Measurements from ENCODE around the gene PPP2R5C. TPM values are rescaled to one million over a fixed set of nuclear protein-coding genes. Genes with fewer than 3 reads are reported as not detected.

PPP2R5C gene
- total and polyA plus RNA-seq, 2 of the 8 experiments (the other 6 are each of a cell fraction or from before 2014, with no cell fraction given): 49.6 to 95.9 TPM

DNA sequence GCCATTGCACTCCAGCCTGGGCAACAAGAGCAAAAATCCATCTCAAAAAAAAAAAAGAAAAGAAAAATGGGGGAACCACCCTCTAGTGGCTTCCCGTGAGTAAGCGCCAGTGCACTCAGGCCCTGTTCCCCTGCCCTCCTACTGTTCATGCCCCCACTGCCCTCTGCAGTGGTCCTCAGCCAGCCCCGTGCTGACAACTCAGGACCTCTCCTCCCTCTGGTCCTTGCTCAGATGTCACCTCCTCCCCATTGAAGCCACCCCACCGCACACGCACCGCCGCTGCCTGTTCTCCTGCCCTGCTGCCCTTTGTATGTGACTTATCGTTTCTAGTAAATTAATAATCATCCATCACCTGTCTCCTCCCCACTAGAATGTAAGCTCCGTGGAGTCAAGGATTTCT, 144.1 kb downstream of the PPP2R5C start:
- Histone ChIP-seq H3K18ac (ENCODE audit: extremely low read depth, low read length) (no peak overlapping the region), H3K79me2 (ENCODE audit: control insufficient read depth in 1 of 2, insufficient read depth in 2 of 2, low read length in 2 of 2) (no peaks in the 10 kb centered on the region), H2BK12ac (ENCODE audit: low read depth, low read length) (no peak overlapping the region), H3K4ac (replicated peaks; ENCODE audit: insufficient read length, low read depth, low read length) (no peak overlapping the region), H3K4me3 (ENCODE audit: extremely low read depth in 1 of 4, insufficient read depth in 2 of 4, low read depth in 3 of 4, low read length in 4 of 4) (no peak overlapping the region), H2BK5ac (ENCODE audit: low read depth, low read length) (no peak overlapping the region), H2BK20ac (ENCODE audit: low read length) (no peak overlapping the region), H2BK15ac (ENCODE audit: low read length) (no peak overlapping the region), H3K56ac (replicated peaks; ENCODE audit: insufficient read length, low read depth, low read length) (no peak overlapping the region), H3K79me1 (ENCODE audit: low read depth, low read length) (no peaks in the 10 kb centered on the region), H3K4me2 (ENCODE audit: insufficient read depth in 1 of 2, low read depth in 2 of 2, low read length in 2 of 2) (no peak overlapping the region), H4K91ac (replicated peaks; ENCODE audit: insufficient read length, low read length) (no peak overlapping the region), H2AFZ (ENCODE audit: low read length) (no peak overlapping the region), H3K9me3 (ENCODE audit: insufficient read depth in 2 of 2, low read depth in 1 of 2, low read length in 1 of 2) (no peaks in the 10 kb centered on the region), H3K27me3 (replicated peaks in 1 of 4; ENCODE audit: control insufficient read depth in 3 of 4, extremely low read depth in 1 of 4, insufficient read depth in 3 of 4, low read length in 3 of 4) (no peaks in the 10 kb centered on the region), H3K23ac (ENCODE audit: insufficient read length) (no peak overlapping the region), H3K4me1 (replicated peaks in 1 of 4; ENCODE audit: control insufficient read depth in 3 of 4, insufficient read depth in 4 of 4, low read length in 3 of 4) (no peaks in the 10 kb centered on the region), H4K5ac (ENCODE audit: insufficient read length, low read depth, low read length) (no peak overlapping the region), H3K9ac (replicated peaks in 1 of 4; ENCODE audit: extremely low read depth in 1 of 4, low read depth in 3 of 4, low read length in 3 of 4) (no peak overlapping the region), H4K20me1 (replicated peaks in 1 of 2; ENCODE audit: control insufficient read depth in 1 of 2, insufficient read depth in 2 of 2, low read length in 2 of 2) (peaks cover 0 to 4% of the 10 kb centered on the region in 2 experiments), H3K23me2 (ENCODE audit: low read depth, low read length) (no peaks in the 10 kb centered on the region), H3K27ac (ENCODE audit: low read depth, low read length) (no peak overlapping the region), H3K36me3 (ENCODE audit: control insufficient read depth in 2 of 4, insufficient read depth in 4 of 4, low read length in 3 of 4) (peaks cover 2 to 43% (median 13%) of the 10 kb centered on the region in 4 experiments), H2BK120ac (replicated peaks; ENCODE audit: low read depth, low read length) (no peak overlapping the region), H4K8ac (ENCODE audit: extremely low read depth, insufficient read depth, low read length) (no peak overlapping the region), H2AK5ac (ENCODE audit: low read depth, low read length) (no peak overlapping the region), H3K14ac (ENCODE audit: insufficient read length) (no peak overlapping the region)
- DNase-seq (ENCODE audit: low read depth in 1 of 2, low spot score in 2 of 2): no peak
- FAIRE-seq: no peak
- WGBS, 2 experiments (ENCODE audit: extremely low coverage in 1 of 2, insufficient coverage in 1 of 2, insufficient read length in 1 of 2, insufficient replicate concordance in 2 of 2, low coverage in 1 of 2, low lambda C conversion rate in 2 of 2, missing lambda C conversion rate in 1 of 2): 97% methylated on average over 9 of the region's 9 CpGs; no CpG with 5 or more reads in 1 of the 2 experiments
- CTCF ChIA-PET (ENCODE audit: partially characterized antibody): interaction anchor here (1.4 kb wide), 1 partner anchor 198 kb away, joined by 3 read pairs; no protein-coding TSS in a partner anchor
- POLR2A ChIA-PET (ENCODE audit: partially characterized antibody): no interaction called here
- no peak for TF ChIP-seq TCF12 (IDR thresholded peaks at IDR 0.05; ENCODE audit: low read depth, low read length)
- no peak for TF ChIP-seq YY1 (IDR thresholded peaks at IDR 0.05; ENCODE audit: low read depth, low read length)
- no peak for TF ChIP-seq MAFK (IDR thresholded peaks at IDR 0.05; ENCODE audit: low read depth, low read length)
- no peak for TF ChIP-seq RAD21 (IDR thresholded peaks at IDR 0.05 in 1 of 2, conservative IDR thresholded peaks at IDR 0.05 in 1 of 2; ENCODE audit: low read depth in 2 of 2, low read length in 2 of 2)
- TF ChIP-seq, protein P1, sequence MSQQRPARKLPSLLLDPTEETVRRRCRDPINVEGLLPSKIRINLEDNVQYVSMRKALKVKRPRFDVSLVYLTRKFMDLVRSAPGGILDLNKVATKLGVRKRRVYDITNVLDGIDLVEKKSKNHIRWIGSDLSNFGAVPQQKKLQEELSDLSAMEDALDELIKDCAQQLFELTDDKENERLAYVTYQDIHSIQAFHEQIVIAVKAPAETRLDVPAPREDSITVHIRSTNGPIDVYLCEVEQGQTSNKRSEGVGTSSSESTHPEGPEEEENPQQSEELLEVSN (IDR thresholded peaks at IDR 0.05): no peak
- TF ChIP-seq CBX5 (IDR thresholded peaks at IDR 0.05; ENCODE audit: low read depth, low read length): no peak
- TF ChIP-seq SIX5 (IDR thresholded peaks at IDR 0.05; ENCODE audit: low read depth, low read length): no peak
- no peak for TF ChIP-seq ZNF274 (IDR thresholded peaks at IDR 0.05; ENCODE audit: borderline replicate concordance, extremely low read depth, low read length)
- no peak for TF ChIP-seq CEBPB (IDR thresholded peaks at IDR 0.05; ENCODE audit: low read depth, low read length)
- no peak for TF ChIP-seq PHF8 (conservative IDR thresholded peaks at IDR 0.05; ENCODE audit: low read depth, low read length)
- TF ChIP-seq TAF1 (IDR thresholded peaks at IDR 0.05; ENCODE audit: low read depth, low read length): no peak
- no peak for TF ChIP-seq TBP (IDR thresholded peaks at IDR 0.05; ENCODE audit: low read depth, low read length)
- TF ChIP-seq NANOG (IDR thresholded peaks at IDR 0.05; ENCODE audit: insufficient read depth, low read depth, low read length, poor library complexity, severe bottlenecking): no peak
- no peak for TF ChIP-seq BRCA1 (IDR thresholded peaks at IDR 0.05; ENCODE audit: low read depth, low read length)
- TF ChIP-seq RFX5 (IDR thresholded peaks at IDR 0.05; ENCODE audit: borderline replicate concordance, low read depth, low read length): no peak
